ENCODE results near the gene TSPAN32.
"Not testable (repeated sequence)": the region's sequence is repeated elsewhere in the genome, so short reads cannot be mapped to it uniquely, and the experiment has no call there.

The TSPAN32 gene

DNA sequence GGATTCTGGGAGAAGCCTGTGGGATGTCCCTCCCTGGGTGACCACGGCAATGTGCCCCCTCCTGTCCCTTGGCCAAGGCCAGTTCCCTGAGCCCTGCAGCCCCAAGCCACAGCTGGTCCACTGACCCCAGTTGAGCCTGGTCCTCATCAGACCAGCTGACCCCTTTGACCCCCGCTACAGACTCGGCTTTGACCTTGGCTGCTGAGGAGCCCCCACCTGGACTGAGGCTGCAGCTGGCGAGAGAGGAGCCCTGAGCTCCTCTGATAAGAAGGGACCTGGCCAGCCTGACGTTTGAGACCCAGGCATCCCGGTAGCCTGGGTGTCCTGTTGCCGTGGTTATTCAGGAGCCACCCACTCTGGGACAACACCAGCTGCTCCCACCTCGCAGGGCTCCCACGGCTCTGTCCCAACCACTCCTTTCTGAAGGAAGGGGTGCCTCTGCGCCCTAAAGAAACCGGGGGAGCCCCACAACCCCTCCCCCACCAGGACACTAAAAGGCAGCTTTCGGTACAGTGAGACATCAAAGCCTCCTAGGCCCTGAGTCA lies 34.4 kb upstream of the TSPAN32 start:
- FAIRE-seq, result no peak

DNA sequence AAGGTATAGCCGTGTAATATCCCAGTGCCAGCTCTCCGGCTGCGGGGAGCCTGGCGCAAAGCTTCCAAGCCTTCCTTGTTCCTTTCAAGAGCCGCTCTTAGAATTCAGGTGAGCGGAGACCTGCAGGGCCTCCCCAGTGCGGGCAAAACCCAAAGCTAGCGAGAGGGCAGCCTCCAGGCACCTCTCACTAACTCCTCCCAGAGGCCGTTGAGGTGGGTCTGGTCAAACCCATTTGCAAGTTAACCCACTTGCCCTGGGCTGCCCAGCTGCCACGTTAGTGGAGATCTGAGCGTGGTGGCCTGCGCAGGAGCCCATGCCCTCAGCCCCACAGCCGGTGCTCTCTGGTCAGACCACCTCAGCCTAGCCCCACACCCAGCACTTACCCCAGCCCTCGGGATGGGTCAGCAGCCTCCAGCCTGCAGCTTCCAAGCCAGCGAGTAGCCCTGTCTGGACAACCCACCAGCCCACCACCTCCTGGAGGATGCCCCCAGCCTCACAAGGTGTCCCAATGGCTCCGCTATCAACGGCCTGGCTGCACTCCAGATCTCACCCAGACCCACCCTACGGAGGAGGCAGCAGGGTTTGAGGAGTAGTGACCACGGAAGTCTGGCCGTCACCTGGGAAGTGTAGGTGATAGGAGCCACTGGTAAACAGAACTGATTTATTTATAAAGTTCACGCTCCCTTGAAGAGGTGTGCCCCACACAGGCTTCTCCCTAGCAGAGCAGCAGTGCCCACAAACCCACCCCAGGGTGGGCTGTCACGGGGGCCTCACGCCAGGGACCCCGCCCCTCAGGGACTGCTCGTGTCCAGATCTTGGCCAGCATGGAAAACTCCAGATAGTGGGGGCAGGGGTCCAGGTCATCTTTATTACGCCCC lies 33.7 kb upstream of the TSPAN32 start:
- no peak for FAIRE-seq

DNA sequence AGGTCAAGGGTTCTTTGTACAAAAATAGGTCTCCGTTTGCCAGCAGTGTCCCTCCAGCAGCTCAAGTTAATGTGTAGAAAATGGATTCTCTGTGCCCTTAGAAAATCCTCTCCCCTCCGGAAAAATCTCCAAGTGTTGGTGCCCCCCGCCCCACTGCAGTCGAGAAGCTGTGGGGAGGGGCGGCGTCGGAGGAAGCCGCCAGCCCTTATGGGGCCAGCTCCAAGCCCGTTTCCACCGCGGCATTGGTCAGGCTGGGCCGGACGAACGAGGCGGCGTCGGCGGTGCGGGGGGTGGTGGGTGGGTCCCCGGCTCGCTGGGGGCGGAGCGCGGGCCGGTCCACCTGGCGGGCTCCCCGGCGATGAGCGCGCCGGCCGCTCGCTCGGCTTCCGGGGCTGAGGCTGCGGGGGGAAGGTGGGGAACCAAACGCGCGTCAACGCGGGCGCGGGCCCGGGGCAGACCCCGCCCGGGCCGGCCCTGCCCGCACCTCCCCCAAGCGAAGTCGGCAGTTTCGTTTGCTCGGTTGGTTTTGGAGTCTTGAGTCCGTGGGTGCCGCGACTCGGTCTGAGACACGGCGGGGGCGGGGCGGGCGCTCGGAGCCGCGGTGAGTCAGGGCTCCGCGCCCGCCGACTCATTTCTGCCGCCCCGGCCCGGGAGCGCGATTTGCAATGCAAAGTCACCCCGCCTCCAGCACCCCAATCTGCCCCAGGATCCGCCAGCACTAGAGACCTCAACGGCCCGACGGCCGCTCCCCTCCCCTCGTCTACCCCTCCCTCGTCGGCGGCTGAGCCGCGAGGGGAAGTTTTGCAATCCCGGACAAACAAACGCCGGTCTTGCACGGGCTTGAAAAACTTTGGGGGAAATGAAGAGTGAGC lies 32.8 kb upstream of the TSPAN32 start:
- FAIRE-seq, result no peak

DNA sequence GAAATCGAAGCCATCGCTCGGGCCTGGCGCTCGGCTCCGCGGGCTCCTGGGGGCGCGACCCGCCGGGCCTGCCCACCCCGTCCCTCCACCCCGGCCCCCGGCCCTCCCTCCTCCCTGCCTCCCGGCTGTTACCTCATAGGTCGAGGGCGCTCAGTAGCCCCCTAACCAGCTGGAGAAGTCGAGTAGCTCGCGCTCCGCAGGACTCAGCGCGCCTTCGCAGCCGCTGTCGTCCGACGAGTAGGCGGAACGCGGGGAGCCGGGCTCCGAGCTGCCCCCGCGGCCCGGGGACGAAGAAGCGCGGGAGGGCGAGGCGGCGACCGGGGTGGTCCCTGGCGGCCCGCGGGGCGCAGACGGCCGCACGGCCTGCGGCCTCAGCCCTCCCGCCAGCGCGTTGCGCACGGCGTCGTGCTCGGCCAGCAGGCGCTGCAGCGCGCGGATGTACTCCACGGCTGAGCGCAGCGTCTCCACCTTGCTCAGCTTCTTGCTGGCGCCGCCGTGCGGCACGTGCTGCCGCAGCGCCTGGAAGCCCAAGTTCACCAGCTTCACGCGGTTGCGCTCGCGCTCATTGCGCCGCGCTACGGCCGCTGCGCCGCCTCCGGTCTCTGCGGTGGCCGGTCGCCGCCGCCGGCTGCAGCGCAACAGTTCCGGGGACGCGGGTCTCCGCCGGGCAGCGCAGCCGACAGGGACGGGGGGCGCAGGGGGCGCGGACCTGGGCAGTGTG lies 32.1 kb upstream of the TSPAN32 start:
- no peak for FAIRE-seq

DNA sequence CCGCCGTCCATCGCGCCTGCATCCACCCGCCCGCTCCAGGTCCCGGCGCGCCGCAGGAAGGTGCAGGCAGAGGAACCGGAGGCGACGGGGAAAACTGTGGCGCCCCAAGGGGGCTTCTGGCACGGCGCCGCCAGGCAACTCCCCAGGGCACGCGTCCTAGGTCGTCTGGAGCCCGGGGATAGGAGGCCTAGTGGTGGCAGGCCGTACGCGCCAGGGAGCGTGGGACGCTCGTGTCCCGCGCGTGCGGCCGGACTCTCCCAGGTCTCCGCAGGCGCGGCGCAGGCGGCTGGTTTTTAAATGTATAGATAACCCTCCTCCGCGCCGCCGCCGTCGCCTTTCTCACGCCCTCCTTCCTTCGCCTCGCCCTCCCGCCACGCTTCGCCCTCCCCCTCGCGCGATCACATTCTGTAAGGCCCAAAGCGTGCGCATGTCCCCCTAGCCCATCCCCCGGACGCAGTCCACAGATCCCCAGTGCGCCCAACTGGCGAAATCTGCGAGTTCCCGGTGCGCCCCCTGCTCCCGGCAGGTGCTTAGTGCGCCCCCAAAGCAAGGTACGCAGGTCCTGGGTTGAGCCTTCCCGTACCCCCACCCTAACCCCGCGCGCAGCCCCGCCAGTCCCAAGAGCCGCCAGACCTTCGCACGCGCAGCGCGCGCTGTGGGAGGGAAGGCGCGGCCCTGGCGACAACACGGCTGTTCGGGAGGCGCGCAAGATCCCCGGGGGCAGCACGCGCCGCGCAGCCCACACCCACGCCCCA lies 31.3 kb upstream of the TSPAN32 start, which contains the start of gene ASCL2:
ASCL2 (minus strand) TSS at position 267 of the 755 bp plus-strand sequence; CDS start at position 11, 256 bp downstream.
- FAIRE-seq, result no peak

DNA sequence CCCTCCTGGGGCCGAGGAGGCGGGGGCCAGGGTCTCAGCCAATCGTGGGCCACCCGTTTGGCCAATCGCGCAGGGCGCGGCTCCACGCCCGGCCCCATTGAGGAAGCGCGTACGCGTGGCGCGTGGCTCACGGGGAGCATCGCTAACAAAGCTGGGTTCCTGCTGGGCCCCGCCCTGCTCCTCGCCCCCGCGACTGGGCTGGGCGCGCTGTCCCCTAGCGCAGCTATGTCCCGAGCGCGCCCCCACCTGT lies 30.8 kb upstream of the TSPAN32 start:
- no peak for FAIRE-seq

DNA sequence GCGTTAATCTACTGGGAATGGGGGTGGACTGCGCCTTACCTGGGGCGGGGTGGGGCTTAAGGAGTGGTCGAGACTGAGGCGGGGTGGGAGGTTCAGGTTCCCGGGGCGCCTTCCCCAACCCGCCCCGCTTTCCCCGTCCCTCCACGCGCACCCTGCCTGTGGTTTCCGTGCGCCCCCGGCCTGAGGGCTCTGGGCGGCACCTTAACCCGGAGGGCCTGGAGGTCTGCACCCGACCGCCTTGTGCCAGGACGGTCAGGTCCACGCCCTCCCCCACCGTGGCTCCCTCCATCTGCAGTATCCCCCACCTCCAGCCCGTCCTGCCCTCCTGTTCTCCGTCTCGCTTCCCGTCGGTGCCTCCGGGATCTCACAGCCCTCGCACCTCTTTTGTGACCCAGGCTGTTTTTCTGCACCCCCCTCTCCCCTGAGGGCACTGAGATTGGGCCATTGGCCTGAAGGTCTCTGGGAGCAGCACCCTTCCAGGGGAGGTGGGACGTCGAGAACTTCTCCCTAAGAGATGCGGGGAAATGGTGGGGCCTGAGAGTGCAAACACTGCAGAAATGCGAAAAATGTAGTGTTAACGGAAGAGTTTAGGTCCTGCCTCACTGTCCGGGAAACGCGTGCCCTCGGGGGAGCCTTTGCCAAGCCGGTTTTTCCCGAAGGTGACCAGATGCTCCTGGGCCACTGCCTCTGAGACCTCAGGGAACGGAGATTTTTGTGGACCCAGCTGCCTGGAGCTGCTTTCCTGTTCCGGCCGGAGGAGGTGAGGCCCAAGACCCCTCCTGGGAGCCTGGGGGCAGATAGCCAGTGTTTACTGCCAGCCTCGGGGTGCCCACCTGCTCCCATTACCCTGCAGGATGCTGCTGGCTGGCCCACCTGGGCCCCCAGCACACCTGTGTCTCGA lies 30.2 kb upstream of the TSPAN32 start:
- no peak for FAIRE-seq

DNA sequence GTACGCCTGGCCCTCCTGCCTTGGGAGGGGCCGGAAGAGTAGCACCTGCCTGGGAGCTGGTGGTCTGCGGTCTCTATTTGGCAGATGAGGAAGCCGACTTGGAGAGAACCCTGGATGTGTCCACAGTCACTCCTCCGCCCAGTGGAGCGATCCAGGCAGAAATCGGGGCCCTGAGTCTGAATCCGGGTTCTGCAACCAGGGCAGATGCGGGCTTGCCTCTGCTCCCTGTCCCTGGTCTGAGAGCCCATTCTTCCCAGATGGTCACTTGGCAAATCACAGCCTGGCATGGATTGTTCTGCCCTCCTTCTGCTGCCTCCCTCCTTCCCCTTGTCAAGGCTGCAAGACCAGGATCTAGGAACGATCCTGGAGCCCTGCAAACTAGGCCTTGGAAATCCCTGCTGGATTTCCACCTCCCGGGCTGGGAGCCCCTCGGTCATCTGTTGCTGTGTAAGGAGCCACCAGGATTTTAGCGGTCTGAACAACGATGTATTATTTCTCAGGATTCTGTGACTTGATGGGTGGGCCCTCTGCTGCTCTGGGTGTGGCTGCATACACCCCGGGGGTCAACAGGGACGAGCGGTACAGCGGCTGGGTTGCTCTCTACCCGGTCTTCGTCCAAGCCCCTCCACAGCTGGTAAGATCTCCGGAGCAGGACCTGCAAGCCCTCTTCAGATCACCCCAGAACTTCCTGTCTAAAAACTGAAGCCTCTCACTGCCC lies 29.4 kb upstream of the TSPAN32 start:
- no peak for FAIRE-seq

DNA sequence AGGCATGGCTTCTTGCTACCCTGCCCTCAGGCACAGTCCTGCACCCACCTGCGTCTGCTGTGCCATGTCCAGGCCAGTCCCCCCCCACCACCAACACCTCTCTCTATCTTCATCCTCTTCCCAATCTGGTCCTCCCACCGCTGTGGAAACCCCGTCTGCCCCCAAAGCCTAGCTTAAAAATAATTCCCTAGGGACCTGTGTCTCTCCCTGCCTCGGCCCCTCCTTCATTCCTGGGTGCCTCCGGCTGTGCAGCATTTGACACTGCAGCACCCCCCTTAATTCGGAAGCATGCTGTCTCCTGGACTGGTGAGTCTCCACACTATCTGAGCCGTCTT lies 28.9 kb upstream of the TSPAN32 start:
- FAIRE-seq, result no peak

DNA sequence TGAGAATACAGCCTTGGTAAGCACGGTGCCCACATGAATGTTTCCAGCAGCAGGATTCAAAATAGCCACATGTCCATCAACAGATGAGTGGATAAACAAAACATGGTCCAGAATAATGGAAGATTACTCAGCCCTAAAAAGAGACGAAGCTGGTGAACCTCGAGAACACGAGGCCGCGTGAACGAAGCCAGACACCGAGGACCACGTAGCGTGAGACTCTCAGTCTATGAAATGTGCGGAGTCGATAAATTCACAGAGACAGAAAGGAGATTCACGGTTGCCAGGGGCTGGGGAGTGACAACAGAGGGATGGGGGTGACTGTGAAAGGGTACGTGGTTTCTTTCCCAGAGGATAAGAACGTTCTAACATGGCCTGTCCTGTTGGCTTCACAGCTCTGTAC lies 28.5 kb upstream of the TSPAN32 start:
- no peak for FAIRE-seq

DNA sequence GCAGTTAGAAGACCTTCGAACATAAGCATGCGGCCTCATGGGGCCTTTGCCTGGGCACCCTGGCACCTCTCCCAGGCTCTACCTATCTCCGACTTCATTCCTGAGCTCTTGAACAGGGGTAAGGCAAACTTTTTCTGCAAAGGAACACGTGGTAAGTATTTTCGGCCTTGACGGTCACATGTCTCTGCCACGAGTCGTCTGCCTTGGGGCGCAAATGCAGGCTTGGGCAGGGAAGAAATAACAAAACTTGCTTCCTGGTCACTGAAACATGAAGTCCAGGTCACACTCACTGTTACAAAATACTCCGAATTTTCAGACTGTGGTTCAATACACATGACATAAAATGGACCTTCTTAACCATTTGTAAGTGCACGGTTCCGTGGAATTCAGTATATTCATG lies 28.0 kb upstream of the TSPAN32 start:
- no peak for FAIRE-seq

DNA sequence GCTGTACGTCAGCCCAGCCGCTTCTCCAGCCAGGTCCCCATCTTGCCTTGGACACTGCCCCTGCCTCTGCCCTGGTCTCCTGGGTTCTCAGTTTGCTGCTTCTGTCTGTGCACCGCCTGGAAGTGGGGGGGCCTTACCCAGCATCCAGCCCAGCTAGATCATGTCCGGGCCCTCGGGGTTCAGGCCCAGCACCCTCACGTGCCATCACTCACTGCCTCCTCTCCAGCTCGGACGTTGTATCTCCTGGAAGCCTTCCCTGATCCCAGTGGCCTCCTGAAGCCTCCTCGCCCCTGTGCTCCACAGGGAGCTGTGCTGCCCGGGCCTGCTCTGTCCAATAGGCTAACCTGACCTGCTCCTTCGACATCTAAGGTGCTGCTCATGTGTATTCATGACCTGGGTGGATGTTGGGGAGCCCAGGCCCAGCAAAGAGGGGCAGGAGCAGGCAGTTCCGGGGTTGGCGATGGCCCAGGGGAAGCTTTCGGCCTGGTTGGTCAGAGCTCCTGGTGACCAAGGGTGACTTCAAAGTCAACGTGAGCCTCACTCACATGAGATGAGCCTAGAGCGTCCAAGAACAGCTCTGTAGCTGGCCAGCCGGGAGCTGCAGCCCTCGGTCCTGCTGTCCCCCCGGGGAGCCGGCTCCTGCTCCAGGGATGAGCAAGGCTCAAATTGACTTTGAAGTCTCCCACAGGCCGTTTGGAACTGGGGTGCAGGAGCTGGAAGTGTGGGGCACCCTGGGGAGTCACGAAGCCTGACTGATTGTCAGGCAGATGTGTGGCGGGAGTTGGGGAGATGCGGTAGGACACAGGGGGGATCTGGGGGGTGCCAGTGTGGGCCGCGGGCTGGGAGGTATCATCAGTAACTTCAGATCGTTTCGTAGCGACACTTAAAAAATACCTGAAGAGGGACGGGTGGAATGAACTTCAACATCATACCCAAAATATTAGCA lies 26.2 kb upstream of the TSPAN32 start:
- FAIRE-seq, result no peak

DNA sequence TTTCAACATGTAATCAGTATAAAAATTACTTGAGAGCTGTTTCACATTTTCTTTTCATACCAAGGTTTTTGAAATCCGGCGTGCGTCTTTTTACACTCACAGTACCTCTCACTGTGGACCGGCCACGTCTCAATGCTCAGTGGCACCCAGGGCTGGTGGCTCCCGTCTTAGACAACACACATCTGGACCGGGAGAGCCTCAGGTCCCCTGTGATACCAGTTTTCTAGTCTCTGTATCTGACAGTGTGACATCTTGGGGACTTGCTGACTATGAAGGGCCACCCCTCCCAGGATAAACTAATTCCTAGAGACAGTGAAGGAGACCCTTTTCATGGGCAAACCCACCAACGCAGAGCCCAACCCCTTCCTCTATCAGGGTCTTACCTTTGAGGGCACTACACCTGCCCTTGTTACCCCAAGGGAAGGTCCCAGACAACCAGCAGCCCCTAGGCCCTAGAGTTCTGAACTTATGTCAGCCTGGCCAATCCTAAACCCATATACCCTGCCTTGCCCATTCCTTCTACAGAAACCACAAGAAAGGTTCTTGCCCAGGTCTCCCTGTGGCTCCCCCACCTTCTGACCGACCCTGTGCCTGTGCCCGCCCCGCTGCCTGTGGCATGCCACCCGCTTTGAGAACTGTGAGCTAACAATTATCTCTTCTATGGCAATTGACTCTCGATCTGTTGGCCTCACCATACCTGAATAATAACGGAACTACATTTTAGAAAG lies 25.4 kb upstream of the TSPAN32 start:
- FAIRE-seq, result no peak

DNA sequence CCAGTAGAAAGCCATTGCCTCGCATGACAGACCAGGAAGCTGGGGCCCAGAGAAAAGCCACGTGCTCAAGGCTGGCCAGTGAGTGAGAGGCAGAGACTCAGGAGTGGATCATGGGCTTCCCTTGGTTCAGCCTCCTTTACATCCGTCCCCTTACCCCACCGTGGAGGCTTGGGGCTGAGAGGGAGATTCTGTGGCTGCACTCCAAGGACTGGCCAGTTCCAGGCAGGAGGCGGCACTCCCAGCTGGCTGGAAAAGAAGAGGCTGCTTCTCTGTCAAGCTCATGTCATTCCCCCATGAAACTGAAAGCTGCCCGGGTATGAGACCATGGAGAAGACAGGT lies 24.8 kb upstream of the TSPAN32 start:
- FAIRE-seq, result no peak

DNA sequence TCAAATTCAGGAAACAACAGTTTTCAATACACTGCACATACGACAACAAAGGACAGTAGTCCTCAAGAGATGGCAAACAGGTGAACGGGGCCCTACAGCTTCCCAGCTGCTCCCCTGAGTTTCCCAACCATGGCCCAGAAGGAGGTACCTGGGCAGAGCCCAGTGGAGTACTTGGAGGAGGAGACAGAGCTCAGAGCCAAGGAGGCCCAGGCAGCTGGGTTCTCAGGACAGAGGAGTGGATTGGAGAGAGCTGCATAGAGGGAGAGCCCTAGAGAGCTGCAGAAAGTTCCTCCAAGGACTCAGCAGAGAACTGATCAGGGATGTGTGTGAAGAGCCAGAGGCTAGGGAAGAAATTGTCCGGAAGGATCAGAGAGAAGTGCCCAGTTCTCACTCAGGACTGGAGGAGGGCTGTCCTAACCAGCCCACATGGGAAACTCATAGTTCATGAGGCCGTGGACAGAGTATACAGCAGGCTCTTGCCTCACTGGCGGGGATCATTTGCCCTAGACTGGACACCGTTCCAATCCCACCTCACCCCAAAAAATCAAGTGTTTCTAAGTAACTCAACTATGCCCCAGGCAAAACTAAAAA lies 23.8 kb upstream of the TSPAN32 start:
- FAIRE-seq, result no peak

DNA sequence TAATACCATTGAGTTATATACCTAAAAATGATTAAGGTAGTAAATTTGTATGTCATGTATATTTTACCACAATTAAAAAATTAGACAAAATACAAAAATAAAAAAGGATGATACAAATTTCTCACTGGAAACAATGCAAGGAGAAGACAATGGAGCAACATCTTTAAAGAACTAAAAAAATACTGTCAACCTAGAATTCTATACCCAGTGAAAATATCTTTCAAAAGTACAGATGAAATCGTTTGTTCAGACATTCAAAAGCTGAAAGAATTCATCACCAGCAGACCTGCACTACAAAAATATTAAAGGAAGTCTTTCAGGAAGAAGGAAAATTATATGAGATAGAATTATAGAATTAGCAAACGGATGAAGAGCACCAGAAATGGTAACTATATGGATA lies 21.6 kb upstream of the TSPAN32 start:
- FAIRE-seq, result no peak

DNA sequence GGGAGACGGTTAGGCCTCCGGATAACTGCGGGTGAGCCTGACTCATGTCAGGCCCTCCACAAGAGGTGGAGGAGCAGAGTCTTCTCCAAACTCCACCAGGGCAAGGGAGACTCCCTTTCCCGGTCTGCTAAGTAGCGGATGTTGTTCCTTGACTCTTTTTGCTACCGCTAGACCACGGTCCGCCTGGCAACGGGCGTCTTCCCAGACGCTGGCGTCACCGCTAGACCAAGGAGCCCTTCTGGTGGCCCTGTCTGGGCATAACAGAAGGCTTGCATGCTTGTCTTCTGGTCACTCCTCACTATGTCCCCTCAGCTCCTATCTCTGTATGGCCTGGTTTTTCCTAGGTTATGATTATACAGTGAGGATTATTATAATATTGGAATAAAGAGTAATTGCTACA lies 15.5 kb upstream of the TSPAN32 start:
- not testable (repeated sequence) for FAIRE-seq

DNA sequence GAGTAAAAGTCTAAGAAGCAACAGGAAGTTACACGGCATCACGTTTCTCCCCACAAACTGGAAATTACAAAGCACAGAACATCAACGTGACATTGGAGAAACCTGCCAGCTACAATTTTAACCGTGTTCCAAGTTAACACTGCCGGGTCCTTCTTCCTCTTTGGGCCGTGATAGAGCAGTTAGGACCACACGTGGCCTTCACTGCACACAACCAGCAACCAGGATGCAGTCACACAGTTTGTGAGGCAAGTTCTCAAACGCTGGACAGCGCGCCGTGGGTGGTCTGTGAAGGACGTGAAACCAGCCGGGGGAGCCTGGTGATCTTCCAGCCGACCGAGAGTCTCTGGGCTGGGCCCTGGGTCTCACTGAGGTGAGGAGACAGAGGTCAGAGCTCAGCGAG lies 14.7 kb upstream of the TSPAN32 start:
- no peak for FAIRE-seq

DNA sequence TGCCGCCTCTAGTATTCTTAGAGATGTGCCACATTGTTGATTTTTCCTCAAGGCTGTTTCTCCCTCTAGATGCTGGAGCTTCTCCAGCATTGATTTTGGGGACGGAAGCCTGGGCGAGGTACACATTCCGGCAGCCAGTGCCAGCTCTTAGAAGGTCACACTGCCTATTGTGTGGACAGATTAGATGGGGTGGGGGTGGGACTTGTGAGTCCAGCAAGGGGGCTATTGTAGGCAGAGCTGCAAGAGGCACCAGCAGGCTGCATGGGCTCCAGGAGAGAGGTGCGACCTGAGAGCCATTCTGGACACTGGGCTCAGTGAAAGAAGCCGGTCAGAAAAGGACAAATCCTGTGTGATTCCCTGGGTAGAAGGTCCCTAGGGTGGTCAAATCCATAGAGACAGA lies 12.5 kb upstream of the TSPAN32 start:
- FAIRE-seq, result no peak

All from colon (tissue), 2 donors.